GM21723 (cell line): ENCODE measurements around the gene TRMT6.

ENCODE experiments used
- ATAC-seq: cut with Tn5 transposase; IDR thresholded peaks from one replicate; pipeline ENCODE4 v1.9.1; 2021; ENCODE audit warnings: mild to moderate bottlenecking, moderate library complexity; ENCODE audit not compliant: unreplicated experiment

Gene TRMT6, protein sequence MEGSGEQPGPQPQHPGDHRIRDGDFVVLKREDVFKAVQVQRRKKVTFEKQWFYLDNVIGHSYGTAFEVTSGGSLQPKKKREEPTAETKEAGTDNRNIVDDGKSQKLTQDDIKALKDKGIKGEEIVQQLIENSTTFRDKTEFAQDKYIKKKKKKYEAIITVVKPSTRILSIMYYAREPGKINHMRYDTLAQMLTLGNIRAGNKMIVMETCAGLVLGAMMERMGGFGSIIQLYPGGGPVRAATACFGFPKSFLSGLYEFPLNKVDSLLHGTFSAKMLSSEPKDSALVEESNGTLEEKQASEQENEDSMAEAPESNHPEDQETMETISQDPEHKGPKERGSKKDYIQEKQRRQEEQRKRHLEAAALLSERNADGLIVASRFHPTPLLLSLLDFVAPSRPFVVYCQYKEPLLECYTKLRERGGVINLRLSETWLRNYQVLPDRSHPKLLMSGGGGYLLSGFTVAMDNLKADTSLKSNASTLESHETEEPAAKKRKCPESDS

DNA sequence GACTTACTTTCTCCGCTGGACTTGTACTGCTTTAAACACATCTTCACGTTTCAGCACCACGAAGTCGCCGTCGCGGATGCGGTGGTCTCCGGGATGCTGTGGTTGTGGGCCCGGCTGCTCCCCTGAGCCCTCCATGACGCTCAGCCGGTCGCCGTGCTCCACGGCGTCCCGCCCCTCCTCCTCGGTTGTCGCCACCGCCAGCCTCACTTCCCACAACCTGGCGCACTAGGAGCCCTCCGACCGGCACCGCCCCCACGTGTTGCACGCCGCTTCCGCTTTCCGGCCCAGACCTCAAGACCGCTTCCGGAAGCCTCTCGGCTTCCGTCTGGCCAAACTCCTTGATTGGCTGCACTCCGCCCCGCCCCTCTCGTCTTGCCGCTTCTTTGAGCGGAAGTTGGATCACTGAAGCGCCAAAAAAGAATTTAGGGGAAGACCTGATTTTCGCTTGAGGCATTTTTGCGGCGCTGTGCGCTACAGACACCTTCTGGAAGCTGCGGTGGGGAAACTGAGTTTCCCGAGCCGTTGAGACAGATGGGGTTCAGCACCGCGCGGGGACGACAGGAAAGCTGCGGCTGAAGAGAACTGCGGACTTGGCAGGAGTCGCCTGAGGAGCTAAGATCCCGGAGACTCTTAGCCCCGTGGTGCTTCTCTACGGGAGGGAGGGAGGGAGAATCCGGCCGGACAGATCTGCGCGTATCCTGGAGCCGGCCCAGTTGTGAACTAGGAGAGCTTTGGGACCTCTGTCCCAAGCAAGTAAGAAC, at the start of gene TRMT6, which contains the start of gene MCM8:
TSS of gene TRMT6 (minus strand) at position 263 of the 761 bp plus-strand sequence. CDS start at position 135, 128 bp downstream.
TSS of gene MCM8 (plus strand) at position 382 of the 761 bp plus-strand sequence. CDS start 1,364 bp downstream, outside the sequence.
- peak; percentile 98 for ATAC-seq

DNA sequence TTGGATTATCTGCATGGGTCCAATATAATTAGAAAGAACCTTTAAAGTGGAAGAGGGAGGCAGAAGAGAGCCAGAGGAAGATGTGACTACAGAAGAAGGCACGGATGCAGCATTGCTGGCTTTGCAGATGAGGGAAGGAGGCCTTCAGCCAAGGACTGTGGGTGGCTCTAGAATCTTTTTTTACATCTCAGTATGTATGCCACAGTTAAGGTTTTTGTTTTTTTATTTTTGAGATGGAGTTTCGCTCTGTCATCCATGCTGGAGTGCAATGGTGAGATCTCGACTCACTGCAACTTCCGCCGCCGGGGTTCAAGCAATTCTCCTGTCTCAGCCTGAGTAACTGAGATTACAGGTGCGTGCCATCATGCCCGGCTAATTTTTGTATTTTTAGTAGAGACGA, 49.5 kb upstream of the TRMT6 start:
- ATAC-seq: no peak

DNA sequence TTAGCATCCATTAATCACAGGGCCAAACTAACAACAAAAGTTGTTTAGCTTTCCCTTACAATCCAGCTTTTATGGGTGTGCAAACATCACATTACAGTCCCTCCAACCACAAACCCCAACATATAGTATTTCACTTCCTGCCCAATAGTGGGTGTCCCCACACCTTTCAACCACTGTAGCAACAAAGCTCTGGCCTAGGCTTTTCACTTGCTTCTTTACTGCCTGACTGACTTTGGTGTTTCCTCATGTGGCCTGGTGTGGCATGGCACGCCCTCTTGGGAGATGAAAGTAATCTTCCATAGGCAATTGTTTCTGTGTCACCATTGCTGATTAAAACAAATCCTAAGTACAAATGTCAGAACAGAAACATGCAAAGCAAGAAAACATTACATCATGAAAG, 46.4 kb upstream of the TRMT6 start:
- ATAC-seq: peak; percentile 95

DNA sequence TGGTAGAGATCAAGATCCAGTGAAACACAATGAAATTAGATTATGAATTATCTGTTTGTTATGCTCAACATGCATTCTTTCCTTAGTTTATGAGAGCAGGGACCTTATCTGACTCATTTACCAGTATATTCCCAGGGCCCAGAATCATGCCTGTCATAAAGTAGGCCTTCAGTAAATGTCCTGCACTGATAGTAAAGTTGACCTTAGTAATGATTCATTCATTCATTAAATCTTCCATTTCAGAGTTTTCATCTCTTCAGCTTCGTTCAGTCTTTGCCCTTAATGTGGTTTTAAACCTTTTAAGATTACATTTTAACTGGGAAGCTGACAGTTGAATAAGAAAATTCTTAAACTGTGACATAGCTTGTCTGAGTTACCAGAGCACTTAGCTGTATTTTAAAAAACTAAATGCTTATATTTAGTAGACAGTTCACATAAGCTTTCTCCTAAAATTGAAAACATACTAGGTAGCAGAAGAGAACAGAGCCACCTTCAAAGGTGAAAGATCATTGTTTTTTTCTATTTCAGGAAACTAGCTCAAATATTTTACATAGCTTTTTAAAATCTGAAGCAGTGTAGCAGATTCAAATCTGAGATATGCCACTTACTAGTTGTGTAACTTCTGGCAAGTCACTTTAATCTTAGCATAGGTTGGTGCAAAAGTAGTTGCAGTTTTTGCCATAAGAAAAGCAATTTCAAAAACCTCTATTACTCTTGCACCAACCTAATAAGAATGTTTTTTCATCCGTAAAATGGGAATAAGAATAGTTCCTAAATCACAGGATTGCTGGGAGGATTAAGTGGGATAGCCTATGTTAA, 41.5 kb upstream of the TRMT6 start:
- ATAC-seq: no peak

DNA sequence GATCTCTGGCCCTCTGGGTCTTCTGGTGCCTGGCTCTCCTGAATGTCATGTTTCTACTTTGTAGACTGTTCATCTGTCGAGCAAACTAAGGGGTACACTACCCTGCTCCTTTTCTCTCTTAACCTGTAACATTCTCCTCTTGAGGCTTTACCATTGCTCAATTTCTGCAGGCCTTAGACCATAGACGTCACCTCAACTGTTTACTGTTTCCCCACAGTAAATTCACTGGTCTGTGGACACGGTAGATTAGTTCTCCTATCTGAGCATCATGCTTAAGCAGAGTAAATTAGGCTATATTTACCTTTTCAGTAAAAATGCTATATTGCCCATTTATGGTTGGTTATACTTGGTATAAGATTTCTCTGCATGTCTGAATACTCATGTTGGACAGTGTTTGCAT, 40.6 kb upstream of the TRMT6 start:
- no peak for ATAC-seq

DNA sequence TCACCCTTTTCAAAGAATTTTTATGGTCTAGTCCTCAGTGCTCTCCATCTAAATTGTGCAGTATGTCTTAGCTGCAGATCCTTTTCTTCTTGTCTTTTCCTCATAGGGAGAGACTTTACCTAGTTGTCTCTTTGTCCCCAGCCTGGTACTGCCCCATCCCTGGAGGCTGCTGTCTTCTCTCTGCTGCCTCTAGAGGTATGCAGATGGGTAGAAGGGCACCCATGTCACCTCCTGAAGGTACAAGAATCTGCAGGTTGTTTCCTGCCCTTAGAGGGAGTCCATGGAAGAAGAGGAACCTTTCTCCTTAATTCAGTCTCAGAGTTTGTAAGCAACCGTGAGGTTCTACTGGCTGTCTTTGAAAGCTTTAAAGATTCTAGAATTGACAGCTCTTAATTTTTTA, 39.2 kb upstream of the TRMT6 start:
- no peak for ATAC-seq

DNA sequence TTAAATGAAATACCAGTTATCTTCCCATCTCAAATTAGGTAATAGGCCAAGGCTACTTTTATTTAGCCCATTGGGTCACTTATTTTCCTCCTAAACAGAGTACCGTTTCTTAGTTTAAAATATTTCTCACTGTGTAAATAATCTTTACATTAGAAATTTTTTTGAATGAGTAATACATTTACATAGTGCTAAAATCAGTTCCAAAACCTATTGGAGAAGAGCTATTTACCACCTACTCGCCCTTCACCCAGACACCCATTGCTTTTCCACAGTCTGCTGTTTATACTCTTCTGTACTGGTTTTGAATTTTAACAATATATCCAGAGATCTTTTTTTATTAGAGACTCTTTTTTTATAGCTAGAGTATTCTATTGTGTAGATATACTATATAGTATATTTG, 37.0 kb upstream of the TRMT6 start:
- no peak for ATAC-seq

DNA sequence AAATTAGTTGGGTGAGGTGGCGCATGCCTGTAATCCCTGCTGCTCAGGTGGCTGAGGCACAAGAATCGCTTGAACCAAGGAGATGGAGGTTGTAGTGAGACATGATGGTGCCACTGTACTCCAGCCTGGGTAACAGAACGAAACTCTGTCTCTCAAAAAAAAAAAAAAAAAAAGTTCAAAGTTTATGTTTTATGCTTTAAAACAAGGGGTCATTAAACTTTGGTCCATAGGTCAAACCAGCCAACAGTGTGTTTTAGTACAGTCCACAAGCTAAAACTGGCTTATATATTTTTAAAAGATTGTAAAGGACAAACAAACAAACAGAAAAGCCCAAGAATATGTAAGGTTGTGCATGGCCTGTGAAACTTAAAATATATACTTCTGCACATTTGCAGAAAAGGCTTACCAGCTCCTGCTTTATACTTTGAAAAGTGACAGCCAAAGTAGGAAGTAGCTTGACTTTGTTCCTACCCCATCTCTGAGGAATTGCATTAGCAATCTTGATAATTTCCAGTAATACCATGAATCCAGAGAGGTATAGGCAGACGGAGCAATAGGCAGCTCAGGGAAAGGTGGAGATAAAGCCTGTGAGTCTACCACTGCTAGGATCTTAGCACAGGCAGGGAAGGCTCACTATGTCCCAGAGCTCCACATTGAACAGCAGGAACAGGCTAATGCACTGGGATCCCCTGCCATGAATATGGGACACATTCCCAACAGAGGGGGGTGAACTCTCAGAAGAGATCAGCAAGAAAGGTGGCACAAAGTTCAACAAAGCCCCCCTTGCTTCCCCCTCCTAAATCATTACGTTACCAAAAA, 30.6 kb upstream of the TRMT6 start:
- ATAC-seq: no peak

DNA sequence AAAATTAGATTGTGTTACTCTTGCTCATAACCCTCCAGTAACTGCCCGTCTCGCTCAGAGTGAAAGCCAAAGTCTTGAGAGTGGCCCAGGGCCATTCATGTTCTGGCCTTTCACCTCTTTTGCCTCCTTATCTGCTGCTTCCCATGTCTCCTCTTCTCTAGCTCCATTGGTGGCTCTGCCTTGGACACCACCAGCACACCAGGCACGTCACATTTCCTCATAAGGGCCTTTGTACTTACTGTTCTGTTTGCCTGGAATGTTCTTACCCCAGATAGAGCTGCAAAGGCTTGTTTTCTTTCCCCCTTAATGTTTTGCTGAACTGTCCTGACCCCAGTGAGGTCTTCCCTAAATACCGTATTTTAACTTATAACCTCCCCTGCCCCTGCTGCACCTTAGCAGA, 29.5 kb upstream of the TRMT6 start:
- ATAC-seq: no peak

DNA sequence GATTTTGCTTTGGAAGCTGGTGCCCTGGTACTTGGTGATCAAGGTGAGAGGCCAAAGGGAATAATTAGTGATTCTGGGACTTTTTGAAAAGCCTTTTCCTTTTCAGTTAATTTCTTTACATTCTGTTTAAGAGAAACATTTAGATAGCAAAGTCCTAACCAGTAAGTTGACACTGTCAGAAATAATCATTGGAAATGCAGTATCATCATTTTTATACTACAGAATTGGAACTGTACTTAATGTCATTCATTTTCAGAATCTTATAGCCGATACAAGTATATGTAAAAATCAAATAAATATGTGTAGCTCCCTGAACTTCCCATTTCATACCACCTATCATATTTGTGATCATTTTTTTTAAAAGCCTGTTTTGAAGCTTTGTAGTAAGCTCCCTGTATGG, 27.6 kb upstream of the TRMT6 start:
- ATAC-seq: no peak

DNA sequence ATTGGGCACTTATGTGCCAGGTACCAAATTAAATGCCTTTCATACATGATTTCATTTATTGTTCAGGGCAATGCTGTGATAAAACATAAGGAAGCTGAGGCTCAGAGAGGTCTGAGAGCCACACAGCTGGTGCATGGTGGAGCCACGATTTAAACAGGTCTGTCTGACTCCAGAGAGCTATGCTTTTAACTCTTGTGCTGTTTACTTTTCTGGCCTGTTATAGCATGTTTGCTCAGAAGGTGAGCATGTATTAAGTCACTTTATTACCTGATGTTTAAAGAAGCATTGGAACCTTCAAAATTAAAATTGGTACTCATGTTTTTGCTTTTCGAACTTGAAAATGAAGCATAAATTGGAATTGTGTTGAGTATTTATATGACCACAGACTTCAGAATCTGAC, 26.9 kb upstream of the TRMT6 start:
- ATAC-seq: no peak

DNA sequence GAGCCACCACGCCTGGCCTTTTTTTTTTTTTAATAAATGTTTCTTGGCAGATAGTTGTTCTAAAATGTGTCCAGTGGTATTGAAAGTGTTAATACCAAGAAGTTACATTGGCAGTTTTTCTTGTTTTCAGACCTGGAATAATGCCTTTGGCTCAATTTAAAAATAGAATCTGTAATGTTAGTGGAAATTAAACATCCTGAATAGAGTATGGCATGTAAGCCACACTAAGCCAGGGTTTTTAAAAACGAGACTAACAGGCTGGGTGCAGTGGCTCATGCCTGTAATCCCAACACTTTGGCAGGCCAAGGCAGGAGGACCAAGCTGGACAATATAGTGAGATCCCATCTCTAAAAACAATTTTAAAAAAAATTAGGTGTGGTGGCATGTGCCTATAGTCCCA, 25.4 kb upstream of the TRMT6 start:
- ATAC-seq: no peak

DNA sequence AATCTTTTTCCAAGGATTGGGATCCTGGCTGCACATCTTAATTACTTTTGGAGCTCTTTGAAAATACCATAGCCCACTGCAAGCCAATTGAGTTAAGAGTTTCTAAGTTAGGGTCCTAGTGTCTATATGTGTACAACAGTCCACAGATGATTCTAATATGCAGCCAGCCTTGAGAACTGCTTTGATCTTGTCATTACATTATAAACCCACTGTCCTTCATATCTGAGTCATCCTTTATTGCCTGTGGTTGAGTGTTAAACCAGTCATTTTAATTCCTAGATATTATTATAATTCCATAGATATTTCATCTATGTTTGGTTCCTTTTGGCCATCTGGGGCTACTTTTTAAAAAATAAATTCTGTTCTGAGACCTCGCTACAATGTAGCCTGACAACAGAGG, 24.2 kb upstream of the TRMT6 start:
- no peak for ATAC-seq

DNA sequence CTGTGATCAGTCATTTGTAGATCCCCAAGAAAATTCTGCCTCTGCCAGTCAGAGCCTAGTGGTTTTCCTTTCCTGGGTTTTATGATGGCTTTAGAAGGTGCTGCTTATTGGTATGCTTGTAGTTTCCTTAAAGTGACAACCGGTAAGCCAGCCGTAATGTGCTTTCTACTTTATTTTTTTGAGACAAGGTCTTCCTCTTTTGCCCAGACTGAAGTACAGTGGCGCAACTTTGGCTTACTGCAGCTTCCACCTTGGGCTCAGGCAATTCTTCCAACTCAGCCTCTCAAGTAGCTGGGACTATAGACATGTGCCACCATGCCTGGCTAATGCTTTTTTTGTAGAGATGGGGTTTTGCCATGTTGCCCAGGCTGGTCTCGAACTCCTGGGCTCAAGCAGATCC, 23.6 kb upstream of the TRMT6 start:
- no peak for ATAC-seq

DNA sequence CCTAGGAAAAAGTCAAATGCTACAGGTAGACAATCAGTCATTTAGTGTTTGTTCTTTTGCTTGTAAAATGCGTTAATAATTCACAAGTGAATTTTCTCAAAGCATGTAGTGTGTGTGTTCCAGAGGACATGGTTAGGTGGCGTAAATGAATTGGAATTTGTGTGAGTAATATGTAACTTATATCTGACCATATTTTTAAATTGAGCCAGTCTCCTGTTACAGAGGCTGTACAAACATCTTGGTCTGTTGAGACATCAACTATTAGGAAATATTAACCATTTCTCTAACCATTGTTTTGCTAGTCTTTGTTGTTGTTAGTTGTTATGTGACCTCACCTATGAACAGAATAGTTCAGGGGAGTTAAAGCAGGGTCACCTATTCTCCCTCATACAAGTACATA, 22.8 kb upstream of the TRMT6 start:
- ATAC-seq: no peak

DNA sequence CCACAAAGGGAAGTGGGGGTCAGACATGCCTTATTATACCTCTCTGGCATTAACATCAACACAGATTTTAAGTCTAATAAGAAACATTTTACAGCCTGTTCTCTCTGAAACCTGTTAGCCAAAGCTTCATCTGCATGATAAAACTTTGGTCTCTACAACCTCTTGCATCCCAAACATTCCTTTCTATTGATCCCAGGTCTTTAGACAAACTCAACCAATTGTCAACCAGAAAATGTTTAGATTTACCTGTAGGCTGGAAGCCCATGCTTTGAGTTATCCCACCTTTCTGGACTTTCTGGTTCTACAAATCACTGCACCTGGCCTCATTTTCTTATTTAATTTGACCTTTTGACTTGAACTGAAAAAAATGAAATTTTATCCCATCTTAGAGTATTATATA, 20.9 kb upstream of the TRMT6 start:
- no peak for ATAC-seq

DNA sequence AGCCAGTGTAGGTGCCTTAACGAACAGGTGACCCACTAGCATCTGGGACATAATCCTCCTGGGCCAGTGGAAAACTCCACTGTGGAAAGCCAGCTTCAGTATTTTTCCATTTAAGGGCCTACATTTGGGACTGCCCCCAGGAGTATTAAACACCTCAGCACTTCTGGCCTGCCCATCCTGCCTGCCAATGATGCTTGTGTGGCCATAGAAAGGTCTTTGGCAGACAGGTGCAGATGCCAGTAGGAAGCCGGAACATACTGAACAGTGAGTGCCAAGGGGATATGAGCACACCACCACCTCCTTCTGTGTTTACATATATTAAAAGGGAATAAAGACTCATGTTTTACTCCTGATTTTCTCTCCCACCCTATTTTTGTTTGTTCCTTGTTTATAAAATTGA, 20.0 kb upstream of the TRMT6 start:
- ATAC-seq: no peak

DNA sequence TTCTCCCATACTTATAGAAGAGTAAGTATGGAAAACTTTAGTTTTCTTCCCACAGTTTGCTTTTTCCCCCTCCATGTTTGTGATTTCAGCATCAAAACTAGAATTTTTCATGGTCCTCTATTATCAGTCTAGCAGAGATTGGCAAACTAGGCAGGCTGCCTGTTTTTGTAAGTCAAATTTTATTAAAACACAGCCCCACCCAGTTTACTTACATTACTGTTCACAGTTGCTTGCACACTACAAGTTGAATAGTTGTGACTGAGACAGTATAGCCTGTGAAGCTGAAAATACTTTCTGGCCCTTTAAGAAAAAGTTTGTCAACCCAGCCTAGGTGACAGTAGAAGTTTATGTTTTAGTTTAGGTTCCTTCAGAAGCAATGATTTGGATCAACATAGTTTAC, 19.6 kb upstream of the TRMT6 start:
- no peak for ATAC-seq

DNA sequence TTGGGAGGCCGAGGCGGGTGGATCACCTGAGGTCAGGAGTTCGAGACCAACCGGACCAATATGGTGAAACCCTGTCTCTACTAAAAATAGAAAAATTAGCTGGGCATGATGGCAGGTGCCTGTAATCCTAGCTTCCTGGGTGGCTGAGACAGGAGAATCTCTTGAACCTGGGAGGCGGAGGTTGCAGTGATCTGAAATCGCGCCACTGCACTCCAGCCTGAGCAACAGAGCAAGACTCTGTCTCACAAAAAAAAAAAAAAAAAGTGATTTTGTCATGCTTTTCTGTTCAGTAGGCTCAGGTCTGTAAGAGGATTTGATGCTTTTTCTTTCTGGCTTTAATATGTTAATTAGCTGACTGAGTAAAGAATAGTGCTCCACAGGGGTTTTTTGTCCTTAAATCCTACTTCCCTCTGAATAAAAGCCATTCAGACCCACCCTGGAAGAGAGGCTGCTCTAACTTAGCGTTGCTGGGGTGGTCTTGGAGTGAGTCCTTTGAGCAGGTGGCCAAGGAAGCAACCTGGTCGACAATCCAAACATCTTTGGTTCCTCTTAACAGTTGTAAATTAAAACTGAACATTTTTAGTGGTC, 19.1 kb upstream of the TRMT6 start:
- ATAC-seq: no peak

DNA sequence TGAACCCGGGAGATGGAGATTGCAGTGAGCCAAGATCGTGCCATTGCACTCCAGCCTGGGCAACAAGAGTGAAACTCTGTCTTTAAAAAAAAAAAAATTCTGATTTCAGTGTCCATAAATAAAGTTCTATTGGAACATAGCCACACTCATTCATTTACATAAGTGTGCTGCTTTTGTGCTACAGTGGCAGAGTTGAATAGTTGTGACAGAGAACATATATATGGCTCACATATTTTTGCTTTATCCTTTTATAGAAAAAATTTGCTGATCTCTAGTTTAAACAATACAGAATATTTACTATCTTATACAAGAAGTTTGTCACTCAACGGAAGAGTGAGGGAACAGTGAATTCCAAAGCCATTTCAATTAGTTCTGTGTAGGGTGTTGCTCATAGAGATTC, 18.1 kb upstream of the TRMT6 start:
- ATAC-seq: no peak
